ENCODE results near the gene ALKBH6. TPM values are rescaled to one million over a fixed set of nuclear protein-coding genes. Genes with fewer than 3 reads are reported as not detected.

Gene ALKBH6
- total and polyA plus RNA-seq, 4 donors, result 13.3 to 30.1 (median 23.8) TPM

- Histone ChIP-seq H3K9me3 (ENCODE audit: control insufficient read depth in 4 of 4, insufficient read depth in 3 of 4, low read length in 3 of 4) (no peaks in the 10 kb centered on the region), H3K27ac (ENCODE audit: low read depth in 1 of 2, low read length in 1 of 2) (no peak overlapping the region), H3K9ac (ENCODE audit: insufficient read depth in 1 of 2, low read length in 2 of 2) (no peak overlapping the region), H3K27me3 (ENCODE audit: control insufficient read depth in 3 of 3, insufficient read depth in 3 of 3, low read length in 2 of 3) (no peaks in the 10 kb centered on the region), H3K4me3 (no peak overlapping the region), H3K4me1 (ENCODE audit: control insufficient read depth in 5 of 5, insufficient read depth in 5 of 5, low read length in 5 of 5) (peaks cover 0 to 9% (median 0%) of the 10 kb centered on the region in 5 donors), H3K36me3 (ENCODE audit: control insufficient read depth in 4 of 4, insufficient read depth in 4 of 4, low read length in 4 of 4) (peaks cover 0 to 16% (median 7%) of the 10 kb centered on the region in 4 donors)
- DNase-seq (no peak), ATAC-seq (ENCODE audit: insufficient read depth, low FRiP score) (no peak)
- TF ChIP-seq, protein P1, sequence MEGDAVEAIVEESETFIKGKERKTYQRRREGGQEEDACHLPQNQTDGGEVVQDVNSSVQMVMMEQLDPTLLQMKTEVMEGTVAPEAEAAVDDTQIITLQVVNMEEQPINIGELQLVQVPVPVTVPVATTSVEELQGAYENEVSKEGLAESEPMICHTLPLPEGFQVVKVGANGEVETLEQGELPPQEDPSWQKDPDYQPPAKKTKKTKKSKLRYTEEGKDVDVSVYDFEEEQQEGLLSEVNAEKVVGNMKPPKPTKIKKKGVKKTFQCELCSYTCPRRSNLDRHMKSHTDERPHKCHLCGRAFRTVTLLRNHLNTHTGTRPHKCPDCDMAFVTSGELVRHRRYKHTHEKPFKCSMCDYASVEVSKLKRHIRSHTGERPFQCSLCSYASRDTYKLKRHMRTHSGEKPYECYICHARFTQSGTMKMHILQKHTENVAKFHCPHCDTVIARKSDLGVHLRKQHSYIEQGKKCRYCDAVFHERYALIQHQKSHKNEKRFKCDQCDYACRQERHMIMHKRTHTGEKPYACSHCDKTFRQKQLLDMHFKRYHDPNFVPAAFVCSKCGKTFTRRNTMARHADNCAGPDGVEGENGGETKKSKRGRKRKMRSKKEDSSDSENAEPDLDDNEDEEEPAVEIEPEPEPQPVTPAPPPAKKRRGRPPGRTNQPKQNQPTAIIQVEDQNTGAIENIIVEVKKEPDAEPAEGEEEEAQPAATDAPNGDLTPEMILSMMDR (IDR thresholded peaks at IDR 0.05; ENCODE audit: control extremely low read depth, extremely low read depth), result no peak
- WGBS, 2 donors, result 79 to 86% methylated on average over 10 of the region's 10 CpGs
These were observed 14.5 kb upstream of the ALKBH6 start for GRCh38 chr19:36028313-36029041.

DNA sequence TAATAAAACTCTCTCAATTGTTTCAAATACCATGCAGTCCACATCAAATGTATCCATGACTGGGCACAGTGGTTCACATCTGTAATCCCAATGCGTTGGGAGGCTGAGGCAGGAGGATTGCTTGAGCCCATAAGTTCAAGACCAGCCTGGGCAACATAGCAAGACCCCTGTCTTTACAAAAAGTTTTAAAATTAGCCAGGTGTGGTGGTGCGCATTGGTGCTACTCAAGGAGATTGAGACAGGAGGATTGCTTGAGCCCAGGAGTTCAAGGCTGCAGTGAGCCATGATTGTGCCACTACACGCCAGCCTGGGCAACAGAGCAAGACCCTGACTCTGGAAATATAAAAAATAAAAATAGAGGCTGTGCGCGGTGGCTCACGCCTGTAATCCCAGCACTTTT, 13.7 kb upstream of the ALKBH6 start:
- Histone ChIP-seq H3K9ac (ENCODE audit: insufficient read depth in 1 of 2, low read length in 2 of 2) (no peak overlapping the region), H3K36me3 (ENCODE audit: control insufficient read depth in 4 of 4, insufficient read depth in 4 of 4, low read length in 4 of 4) (peaks cover 0 to 21% (median 9%) of the 10 kb centered on the region in 4 donors), H3K27ac (ENCODE audit: low read depth in 1 of 2, low read length in 1 of 2) (no peak overlapping the region), H3K9me3 (ENCODE audit: control insufficient read depth in 4 of 4, insufficient read depth in 3 of 4, low read length in 3 of 4) (no peaks in the 10 kb centered on the region), H3K27me3 (ENCODE audit: control insufficient read depth in 3 of 3, insufficient read depth in 3 of 3, low read length in 2 of 3) (no peaks in the 10 kb centered on the region), H3K4me3 (no peak overlapping the region), H3K4me1 (ENCODE audit: control insufficient read depth in 5 of 5, insufficient read depth in 5 of 5, low read length in 5 of 5) (peaks cover 0 to 5% (median 0%) of the 10 kb centered on the region in 5 donors)
- ATAC-seq (ENCODE audit: insufficient read depth, low FRiP score) (no peak), DNase-seq (no peak)
- WGBS, 2 donors, result 99% methylated on average over 6 of the region's 6 CpGs
- TF ChIP-seq, protein P1 (IDR thresholded peaks at IDR 0.05; ENCODE audit: control extremely low read depth, extremely low read depth), result no peak

- no peak overlapping the region for H3K4me3 ChIP-seq
- ATAC-seq (ENCODE audit: insufficient read depth, low FRiP score), result no peak
- no peak for DNase-seq
These were observed 12.3 kb upstream of the ALKBH6 start for GRCh38 chr19:36026091-36026876.

More at GRCh38 chr19:36026091-36026876, 12.3 kb upstream of the ALKBH6 start:
- WGBS, 2 donors, result 94 to 95% methylated on average over 45 to 49 of the region's 49 CpGs
- Histone ChIP-seq H3K4me1 (ENCODE audit: control insufficient read depth in 5 of 5, insufficient read depth in 5 of 5, low read length in 5 of 5) (no peaks in the 10 kb centered on the region), H3K9ac (ENCODE audit: insufficient read depth in 1 of 2, low read length in 2 of 2) (no peak overlapping the region), H3K9me3 (ENCODE audit: control insufficient read depth in 4 of 4, insufficient read depth in 3 of 4, low read length in 3 of 4) (no peaks in the 10 kb centered on the region), H3K27me3 (ENCODE audit: control insufficient read depth in 3 of 3, insufficient read depth in 3 of 3, low read length in 2 of 3) (no peaks in the 10 kb centered on the region), H3K27ac (ENCODE audit: low read depth in 1 of 2, low read length in 1 of 2) (no peak overlapping the region), H3K36me3 (ENCODE audit: control insufficient read depth in 4 of 4, insufficient read depth in 4 of 4, low read length in 4 of 4) (peaks cover 0 to 26% (median 9%) of the 10 kb centered on the region in 4 donors)
- TF ChIP-seq, protein P1 (IDR thresholded peaks at IDR 0.05; ENCODE audit: control extremely low read depth, extremely low read depth), result no peak

All from lung (tissue), 12 donors.